Lung (tissue), 12 donors: Measurements from ENCODE around the gene CEP57. TPM values are rescaled to one million over a fixed set of nuclear protein-coding genes. Genes with fewer than 3 reads are reported as not detected.

ENCODE experiments used
- ATAC-seq: fragments of 200-7000 bp; cut with Tn5 transposase; one replicate; pipeline ENCODE4 v1.9.1; 2020; ENCODE audit warnings: moderate number of reproducible peaks; ENCODE audit not compliant: insufficient read depth, low FRiP score
- DNase-seq, 3 donors: peaks; one replicate each; pipeline ENCODE4 v3.0.0-alpha.2; 2013 to 2017
- H3K27ac ChIP-seq, 2 donors: one replicate each; pipeline ENCODE4 v1.5.1; 2013; ENCODE audit warnings: mild to moderate bottlenecking in 2 of 2, moderate library complexity in 2 of 2, control low read depth in 1 of 2, inconsistent platforms in 1 of 2, low read depth in 1 of 2, low read length in 1 of 2
- H3K27me3 ChIP-seq, 3 donors: one replicate each; pipeline ENCODE4 v1.5.1; 2013; ENCODE audit warnings: low read length in 2 of 3; ENCODE audit not compliant: control insufficient read depth in 3 of 3, insufficient read depth in 3 of 3
- H3K36me3 ChIP-seq, 4 donors: one replicate each; pipeline ENCODE4 v1.5.1; 2013; ENCODE audit warnings: low read length in 4 of 4, mild to moderate bottlenecking in 1 of 4, moderate library complexity in 1 of 4; ENCODE audit not compliant: control insufficient read depth in 4 of 4, insufficient read depth in 4 of 4
- H3K4me1 ChIP-seq, 5 donors: one replicate each; pipeline ENCODE4 v1.5.1; 2013; ENCODE audit warnings: low read length in 5 of 5, mild to moderate bottlenecking in 2 of 5, moderate library complexity in 1 of 5; ENCODE audit not compliant: control insufficient read depth in 5 of 5, insufficient read depth in 5 of 5
- H3K4me3 ChIP-seq: one replicate; pipeline ENCODE4 v1.5.1; 2013; ENCODE audit warnings: mild to moderate bottlenecking, control low read depth, moderate library complexity
- H3K9ac ChIP-seq, 2 donors: one replicate each; pipeline ENCODE4 v1.5.1; 2013; ENCODE audit warnings: low read length in 2 of 2, control low read depth in 1 of 2; ENCODE audit not compliant: insufficient read depth in 1 of 2
- H3K9me3 ChIP-seq, 4 donors: one replicate each; pipeline ENCODE4 v1.5.1; 2013; ENCODE audit warnings: low read length in 3 of 4, mild to moderate bottlenecking in 1 of 4, moderate library complexity in 1 of 4; ENCODE audit not compliant: control insufficient read depth in 4 of 4, insufficient read depth in 3 of 4
- WGBS, 2 donors: extraction: QIAGEN DNeasy Blood & Tissue Kit; methylation state at CpG; one replicate each; pipeline ENCODE4 v1.1.7; 2013; 5-methylcytosine and 5-hydroxymethylcytosine counted together
- polyA plus RNA-seq, 2 donors: library from polyadenylated mRNA; stranded (reverse); fragments of 200-250 nt; gene quantifications; one replicate each; pipeline ENCODE4 v1.2.1, GENCODE V29; 2013
- total RNA-seq, 2 donors: library from RNA; depleted of rRNA in 1 of 2; stranded (reverse); fragments of >200 nt in 1 of 2; gene quantifications; one replicate each; pipeline ENCODE4 v1.2.1, GENCODE V29; 2014 to 2021
- TF ChIP-seq, protein P1 (sequence below): IDR thresholded peaks from 2 replicates; pipeline ENCODE4 v1.5.1; 2012; ENCODE audit warnings: mild to moderate bottlenecking; ENCODE audit errors: control extremely low read depth, extremely low read depth
- donor health status: control.
- donor health status: control.
- donor health status: Bipolar disorder and iron deficiency.
- donor health status: healthy.
- donor health status: DM: yes; HTN: yes; CAD: no.

Gene CEP57
- total and polyA plus RNA-seq, 4 donors: 11.3 to 88.8 (median 22.5) TPM

DNA sequence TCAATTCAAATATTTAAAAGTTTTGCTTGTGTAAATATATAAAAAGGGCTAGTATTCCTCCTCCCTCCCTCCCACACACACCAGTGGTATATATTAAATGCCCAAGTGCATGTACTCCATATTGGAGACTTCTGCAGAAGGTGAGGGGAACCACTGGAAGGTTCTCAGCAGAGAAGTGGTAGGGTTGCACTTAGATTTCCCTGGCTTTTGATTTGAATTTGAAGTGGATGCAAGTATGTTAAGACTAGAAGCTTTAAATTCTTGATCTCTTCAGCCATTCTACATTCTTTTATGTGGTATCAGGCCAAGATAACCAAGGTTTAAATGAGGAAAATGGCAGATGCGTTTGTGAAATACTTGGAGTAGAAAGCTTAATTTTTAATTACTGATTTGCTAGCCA lies 43.1 kb downstream of the CEP57 start:
- peaks cover 1 to 40% (median 31%) of the 10 kb centered on the region in 4 donors for H3K36me3 ChIP-seq

DNA sequence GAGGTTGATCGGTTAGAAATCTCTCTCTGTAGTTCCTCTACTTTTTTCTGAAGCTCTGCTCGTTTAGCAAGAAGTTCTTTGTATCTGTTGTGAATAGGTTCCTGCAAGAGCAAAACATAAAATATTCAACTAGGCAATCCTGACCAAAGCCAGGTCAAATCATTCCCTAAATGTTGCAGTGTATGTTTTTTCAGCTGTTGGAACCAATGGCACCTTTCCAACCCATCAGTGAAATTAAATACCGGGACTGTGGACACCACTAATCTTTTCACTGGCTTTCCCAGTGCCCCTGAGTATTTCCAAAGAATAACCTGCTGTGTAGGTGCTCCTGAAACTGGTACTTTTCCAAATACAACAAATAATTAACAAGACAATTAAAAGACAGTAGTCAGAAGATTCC lies 45.1 kb downstream of the CEP57 start:
- Histone ChIP-seq H3K27me3 (no peaks in the 10 kb centered on the region), H3K4me3 (no peak overlapping the region), H3K36me3 (peaks cover 0 to 37% (median 31%) of the 10 kb centered on the region in 4 donors), H3K27ac (no peak overlapping the region), H3K9ac (no peak overlapping the region), H3K4me1 (peaks cover 0 to 3% (median 0%) of the 10 kb centered on the region in 5 donors), H3K9me3 (no peaks in the 10 kb centered on the region)
- WGBS, 2 donors: 76 to 77% methylated on average over 3 of the region's 3 CpGs
- no peak for DNase-seq
- TF ChIP-seq, protein P1, sequence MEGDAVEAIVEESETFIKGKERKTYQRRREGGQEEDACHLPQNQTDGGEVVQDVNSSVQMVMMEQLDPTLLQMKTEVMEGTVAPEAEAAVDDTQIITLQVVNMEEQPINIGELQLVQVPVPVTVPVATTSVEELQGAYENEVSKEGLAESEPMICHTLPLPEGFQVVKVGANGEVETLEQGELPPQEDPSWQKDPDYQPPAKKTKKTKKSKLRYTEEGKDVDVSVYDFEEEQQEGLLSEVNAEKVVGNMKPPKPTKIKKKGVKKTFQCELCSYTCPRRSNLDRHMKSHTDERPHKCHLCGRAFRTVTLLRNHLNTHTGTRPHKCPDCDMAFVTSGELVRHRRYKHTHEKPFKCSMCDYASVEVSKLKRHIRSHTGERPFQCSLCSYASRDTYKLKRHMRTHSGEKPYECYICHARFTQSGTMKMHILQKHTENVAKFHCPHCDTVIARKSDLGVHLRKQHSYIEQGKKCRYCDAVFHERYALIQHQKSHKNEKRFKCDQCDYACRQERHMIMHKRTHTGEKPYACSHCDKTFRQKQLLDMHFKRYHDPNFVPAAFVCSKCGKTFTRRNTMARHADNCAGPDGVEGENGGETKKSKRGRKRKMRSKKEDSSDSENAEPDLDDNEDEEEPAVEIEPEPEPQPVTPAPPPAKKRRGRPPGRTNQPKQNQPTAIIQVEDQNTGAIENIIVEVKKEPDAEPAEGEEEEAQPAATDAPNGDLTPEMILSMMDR: no peak
- ATAC-seq: no peak

More for the DNA sequence above, 43.1 kb downstream of the CEP57 start:
- Histone ChIP-seq H3K27me3 (no peaks in the 10 kb centered on the region), H3K4me3 (no peak overlapping the region), H3K27ac (no peak overlapping the region), H3K9ac (no peak overlapping the region), H3K4me1 (peaks cover 0 to 8% (median 0%) of the 10 kb centered on the region in 5 donors), H3K9me3 (no peaks in the 10 kb centered on the region)
- WGBS, 2 donors: 31 to 61% methylated on average over 1 of the region's 1 CpG
- TF ChIP-seq, protein P1: no peak
- DNase-seq (no peak), ATAC-seq (no peak)

DNA sequence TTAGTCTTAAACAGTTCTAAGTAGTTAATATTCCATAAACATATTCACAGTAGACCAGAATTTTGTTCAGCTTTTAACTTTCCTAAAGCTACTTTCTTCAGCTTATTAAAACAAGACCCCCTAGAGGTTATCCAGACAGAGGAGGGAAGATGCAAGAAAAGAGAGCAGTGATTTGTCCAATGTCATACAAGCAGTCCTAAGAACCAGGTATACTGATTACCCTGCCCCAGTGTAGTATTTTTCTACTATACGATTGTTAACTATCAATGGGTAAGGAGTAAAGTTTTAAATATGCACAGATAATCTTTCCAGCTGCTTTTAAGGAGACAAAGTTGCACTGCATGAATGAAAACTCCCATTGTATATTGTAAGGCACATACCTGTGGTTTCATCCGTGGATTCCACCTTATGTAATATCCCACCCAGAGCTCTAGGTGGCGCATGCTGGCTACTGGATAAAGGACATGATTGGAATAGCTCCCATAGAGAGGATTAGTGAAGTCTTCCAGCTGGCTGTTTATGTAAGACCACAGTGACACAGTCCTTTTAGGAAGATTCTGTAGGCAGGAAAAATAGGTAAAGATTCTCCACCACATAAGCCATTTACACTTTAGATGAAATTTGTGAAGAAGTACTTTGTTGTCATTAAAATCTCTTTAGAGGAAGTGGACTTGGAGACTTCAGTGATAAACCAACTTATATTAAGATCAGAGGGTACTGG lies 45.6 kb downstream of the CEP57 start:
- no peak overlapping the region for H3K27ac ChIP-seq
- ATAC-seq (peak; percentile 90), DNase-seq (peak; percentile 69 to 90 (median 89))
- WGBS, 2 donors: 19 to 33% methylated on average over 3 of the region's 3 CpGs
- no peaks in the 10 kb centered on the region for H3K27me3 ChIP-seq
- H3K9ac ChIP-seq: no peak overlapping the region
- peaks cover 0 to 3% (median 0%) of the 10 kb centered on the region in 5 donors for H3K4me1 ChIP-seq
- peaks cover 0 to 41% (median 30%) of the 10 kb centered on the region in 4 donors for H3K36me3 ChIP-seq
- H3K4me3 ChIP-seq: no peak overlapping the region
- TF ChIP-seq, protein P1: peak; percentile 79
- H3K9me3 ChIP-seq: no peaks in the 10 kb centered on the region
